HepG2 (cell line): ENCODE measurements around the gene ANKRD44. TPM values are rescaled to one million over a fixed set of nuclear protein-coding genes. Genes with fewer than 3 reads are reported as not detected.

Experiments used
- ATAC-seq: fragments of 200-7000 bp; cut with Tn5 transposase; 3 replicates; pipeline ENCODE4 v1.9.1; 2020; ENCODE audit warnings: mild to moderate bottlenecking, moderate library complexity
- BruUV-seq: library from RNA; stranded (reverse); fragments of 400-500 nt; replicated peaks from 2 replicates; lab custom pipeline; 2021; lab: Mats Ljungman, UMichigan
- CTCF ChIA-PET: fragments of 300-600 bp; formaldehyde crosslinking; extraction: SDS; loops from one replicate; lab custom pipeline; 2021; ENCODE audit warnings: low total read pairs, inconsistent platforms, low intra/inter-chr PET ratio; lab: Yijun Ruan, JAX
- POLR2A ChIA-PET: fragments of 350-600 bp; sonication (Branson Sonifier 250); formaldehyde crosslinking; loops from one replicate; lab custom pipeline; 2020; ENCODE audit warnings: antibody characterized with exemption, inconsistent platforms; lab: Yijun Ruan, JAX
- DNase-seq: peaks from one replicate; pipeline ENCODE4 v3.0.0-alpha.2; 2015; ENCODE audit warnings: low spot score
- FAIRE-seq: peaks from 3 replicates; lab custom pipeline; 2011; peaks lifted over from hg19 to GRCh38; lab: Jason Lieb, UNC
- H2AFZ ChIP-seq: one replicate; pipeline ENCODE4 v1.6.1; 2011; ENCODE audit warnings: low read length, inconsistent platforms
- H3K27ac ChIP-seq: fragments of 300-600 bp; 3 replicates; pipeline ENCODE4 v1.8.0; 2011; ENCODE audit warnings: mixed run types, mild to moderate bottlenecking, mixed read lengths, low read length, inconsistent platforms; ENCODE audit not compliant: insufficient read depth; ENCODE audit errors: extremely low read length
- H3K27me3 ChIP-seq, 2 experiments: fragments of 200-600 bp in 1 of 2; 2 replicates in 1 of 2; 3 replicates in 1 of 2; pipeline versions ENCODE4 v1.6.0 to v1.8.0; 2011; ENCODE audit warnings: low read length in 2 of 2, mild to moderate bottlenecking in 2 of 2, moderate library complexity in 2 of 2, inconsistent platforms in 1 of 2; ENCODE audit not compliant: insufficient read depth in 2 of 2, control insufficient read depth in 1 of 2
- H3K36me3 ChIP-seq, 2 experiments: fragments of 200-600 bp in 1 of 2; replicated peaks in 1 of 2; 2 replicates in 1 of 2; 3 replicates in 1 of 2; pipeline versions ENCODE4 v1.5.1 to v1.8.0; 2011; ENCODE audit warnings: low read length in 2 of 2, inconsistent platforms in 1 of 2; ENCODE audit not compliant: insufficient read depth in 2 of 2, control insufficient read depth in 1 of 2
- H3K4me1 ChIP-seq: 2 replicates; pipeline ENCODE4 v1.5.1; 2012; ENCODE audit warnings: low read length, inconsistent platforms; ENCODE audit not compliant: insufficient read depth
- H3K4me2 ChIP-seq: 2 replicates; pipeline ENCODE4 v1.6.0; 2011; ENCODE audit warnings: low read depth, low read length, inconsistent platforms
- H3K4me3 ChIP-seq, 3 experiments: fragments of 200-600 bp in 1 of 3; sonication (generic), shearing (Covaris generic) in 1 of 3; replicated peaks in 1 of 3; 2 replicates each; pipeline ENCODE4 v1.5.1; 2011 to 2016; ENCODE audit warnings: low read length in 3 of 3, inconsistent platforms in 2 of 3, low read depth in 2 of 3, mild to moderate bottlenecking in 2 of 3, control low read depth in 1 of 3, mixed read lengths in 1 of 3; ENCODE audit not compliant: insufficient read depth in 1 of 3
- H3K79me2 ChIP-seq: one replicate; pipeline ENCODE4 v1.6.1; 2011; ENCODE audit warnings: low read length, inconsistent platforms; ENCODE audit not compliant: insufficient read depth
- H3K9ac ChIP-seq: 2 replicates; pipeline ENCODE4 v1.6.0; 2011; ENCODE audit warnings: mild to moderate bottlenecking, low read depth, low read length, inconsistent platforms; ENCODE audit not compliant: insufficient read depth
- H3K9me3 ChIP-seq: 2 replicates; pipeline ENCODE4 v1.5.1; 2012; ENCODE audit warnings: mild to moderate bottlenecking, low read length
- H4K20me1 ChIP-seq: 2 replicates; pipeline ENCODE4 v1.6.0; 2011; ENCODE audit warnings: inconsistent platforms, mild to moderate bottlenecking, low read length, moderate library complexity; ENCODE audit not compliant: insufficient read depth
- FIP1L1 ChIP-seq: fragments of 200-400 bp; formaldehyde crosslinking; IDR thresholded peaks from 2 replicates; pipeline ENCODE4 v1.6.1; 2018; ENCODE audit warnings: low read depth, mild to moderate bottlenecking, low read length, moderate library complexity, borderline replicate concordance; ENCODE audit not compliant: insufficient read depth
- GZF1 ChIP-seq: sonication (generic); formaldehyde crosslinking; IDR thresholded peaks from 2 replicates; pipeline ENCODE4 v1.5.1; 2020; ENCODE audit warnings: mild to moderate bottlenecking, missing genetic modification reagents
- KAT7 ChIP-seq: IDR thresholded peaks from 2 replicates; pipeline ENCODE4 v1.6.1; 2018; ENCODE audit warnings: borderline replicate concordance, missing compliant biosample characterization
- TRAFD1 ChIP-seq: sonication (generic); formaldehyde crosslinking; IDR thresholded peaks from 2 replicates; pipeline ENCODE4 v1.5.1; 2020; ENCODE audit warnings: missing genetic modification reagents, mild to moderate bottlenecking, borderline replicate concordance
- ZBTB39 ChIP-seq: sonication (generic); formaldehyde crosslinking; IDR thresholded peaks from 2 replicates; pipeline ENCODE4 v1.5.0; 2020; ENCODE audit warnings: missing genetic modification reagents
- ZNF703 ChIP-seq: sonication (generic); formaldehyde crosslinking; IDR thresholded peaks from 2 replicates; pipeline ENCODE4 v1.5.1; 2020; ENCODE audit warnings: missing genetic modification reagents, mild to moderate bottlenecking, moderate library complexity, borderline replicate concordance
- ZNF75D ChIP-seq: sonication (generic); formaldehyde crosslinking; IDR thresholded peaks from 2 replicates; pipeline ENCODE4 v1.8.1; 2023; ENCODE audit warnings: missing genetic modification reagents, mild to moderate bottlenecking, borderline replicate concordance
- WGBS: methylation state at CpG from one replicate; pipeline ENCODE4 v1.1.6; 2017; ENCODE audit warnings: low lambda C conversion rate; 5-methylcytosine and 5-hydroxymethylcytosine counted together
- in situ Hi-C: cut with HindIII; loops from 2 replicates; pipeline ENCODE4 v1.10.0; 2017; ENCODE audit warnings: low pct_unique_long_range_greater_than_20kb; ENCODE audit not compliant: extremely low pct_ligation_motif_present
- intact Hi-C: fragments of 100-400 bp; cut with micrococcal nuclease; formaldehyde crosslinking; loops from one replicate; pipeline ENCODE4 v1.10.0; 2022; ENCODE audit not compliant: unreplicated experiment
- polyA plus RNA-seq, 8 experiments: library from polyadenylated mRNA; depleted of rRNA in 3 of 8; stranded (reverse) in 7 of 8; unstranded in 1 of 8; fragments of >200 nt; fragmentation: Illumina TruSeq in 4 of 8; extraction: Trizol in 4 of 8; gene quantifications; 2 replicates each; pipeline versions ENCODE4 v1.2.1 to v1.2.3, GENCODE V29; 2011 to 2016; ENCODE audit warnings: low read depth in 4 of 8, missing spikeins in 1 of 8, mixed read lengths in 1 of 8; ENCODE audit not compliant: insufficient read depth in 1 of 8
- total RNA-seq, 5 experiments: library from RNA; depleted of rRNA; stranded (reverse); fragments of >200 nt; fragmentation: Illumina TruSeq; extraction: Trizol; gene quantifications; 2 replicates each; pipeline ENCODE4 v1.2.3, GENCODE V29; 2016; ENCODE audit warnings: low read depth in 1 of 5
- TF ChIP-seq, protein P1 (sequence below): sonication (generic); formaldehyde crosslinking; IDR thresholded peaks from 2 replicates; pipeline ENCODE4 v1.9.0; 2021; ENCODE audit warnings: missing genetic modification reagents, mild to moderate bottlenecking, borderline replicate concordance
- TF ChIP-seq, protein P2 (sequence below): IDR thresholded peaks from 2 replicates; pipeline ENCODE4 v1.6.1; 2016; ENCODE audit warnings: mild to moderate bottlenecking, missing biosample characterization, missing genetic modification reagents

Gene ANKRD44
- total and polyA plus RNA-seq, 2 of the 13 experiments (the other 11 are each of a cell fraction or from before 2014, with no cell fraction given) = 0.04 to 0.11 TPM

DNA sequence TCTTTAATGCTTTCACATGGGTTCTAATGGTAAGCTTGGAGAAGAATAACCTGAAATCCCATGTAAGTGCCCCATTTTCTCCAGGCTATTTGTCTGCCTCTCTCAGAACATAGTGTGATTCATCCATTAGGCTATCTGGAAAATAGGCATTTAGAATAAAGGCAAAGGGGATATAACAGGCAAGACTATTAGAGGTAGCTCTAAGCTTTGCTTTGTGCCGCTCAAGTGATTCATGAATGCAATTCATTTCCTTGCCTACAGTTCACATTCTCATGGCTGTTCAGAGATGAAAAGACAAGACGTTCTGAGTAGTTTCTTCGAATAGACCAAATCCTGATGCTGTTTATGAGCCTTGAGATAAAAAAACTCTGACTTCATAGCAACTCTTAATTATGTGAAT, 101.7 kb downstream of the ANKRD44 start:
- under 1% methylated on average over 3 of the region's 3 CpGs for WGBS
- H3K4me1 ChIP-seq = no peaks in the 10 kb centered on the region
- H3K27me3 ChIP-seq = peaks cover 0 to 6% of the 10 kb centered on the region in 2 experiments; a peak in 1 of 5 replicates
- DNase-seq (no peak), ATAC-seq (no peak), FAIRE-seq (no peak)
- H3K36me3 ChIP-seq = no peaks in the 10 kb centered on the region
- BruUV-seq = no TSS peak
- ChIA-PET CTCF (no interaction called here), POLR2A (no interaction called here)
- H3K9me3 ChIP-seq = no peaks in the 10 kb centered on the region
- in situ Hi-C loops = no loop called here
- H4K20me1 ChIP-seq = no peaks in the 10 kb centered on the region
- no peak overlapping the region for H2AFZ ChIP-seq
- H3K9ac ChIP-seq = no peak overlapping the region
- TF ChIP-seq, protein P1, sequence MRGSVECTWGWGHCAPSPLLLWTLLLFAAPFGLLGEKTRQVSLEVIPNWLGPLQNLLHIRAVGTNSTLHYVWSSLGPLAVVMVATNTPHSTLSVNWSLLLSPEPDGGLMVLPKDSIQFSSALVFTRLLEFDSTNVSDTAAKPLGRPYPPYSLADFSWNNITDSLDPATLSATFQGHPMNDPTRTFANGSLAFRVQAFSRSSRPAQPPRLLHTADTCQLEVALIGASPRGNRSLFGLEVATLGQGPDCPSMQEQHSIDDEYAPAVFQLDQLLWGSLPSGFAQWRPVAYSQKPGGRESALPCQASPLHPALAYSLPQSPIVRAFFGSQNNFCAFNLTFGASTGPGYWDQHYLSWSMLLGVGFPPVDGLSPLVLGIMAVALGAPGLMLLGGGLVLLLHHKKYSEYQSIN (CRISPR knock-in tag) = no peak
- no peak for TF ChIP-seq ZBTB39
- no peak for TF ChIP-seq GZF1 (CRISPR knock-in tag)
- no peak for TF ChIP-seq ZNF75D (CRISPR knock-in tag)
- TF ChIP-seq, protein P2, sequence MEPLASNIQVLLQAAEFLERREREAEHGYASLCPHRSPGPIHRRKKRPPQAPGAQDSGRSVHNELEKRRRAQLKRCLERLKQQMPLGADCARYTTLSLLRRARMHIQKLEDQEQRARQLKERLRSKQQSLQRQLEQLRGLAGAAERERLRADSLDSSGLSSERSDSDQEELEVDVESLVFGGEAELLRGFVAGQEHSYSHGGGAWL (CRISPR knock-in tag) = no peak
- no peak for TF ChIP-seq KAT7
- TF ChIP-seq ZNF703 (CRISPR knock-in tag) = no peak
- no peak for TF ChIP-seq FIP1L1
- no peak for TF ChIP-seq TRAFD1
- intact Hi-C loops = no loop called here
- no peak overlapping the region for H3K4me3 ChIP-seq
- no peak overlapping the region for H3K4me2 ChIP-seq
- H3K27ac ChIP-seq = no peak overlapping the region
- H3K79me2 ChIP-seq = no peaks in the 10 kb centered on the region
